Adrenal gland (tissue), 5 donors: Measurements from ENCODE around the gene PLXDC2.

Experiments
- POLR2A ChIP-seq, 2 donors: fragments of 450-650 bp; IDR thresholded peaks; one replicate each; pipeline ENCODE4 v1.6.1; 2017; ENCODE audit warnings: antibody characterized with exemption in 2 of 2, mild to moderate bottlenecking in 2 of 2, moderate library complexity in 1 of 2
- TF ChIP-seq, protein P1 (sequence below), 6 experiments: fragments of 450-650 bp in 4 of 6; fragments of 200-600 bp in 2 of 6; sonication (generic) in 1 of 6; IDR thresholded peaks; 1 replicate in 5 of 6; 2 replicates in 1 of 6; pipeline versions ENCODE4 v1.5.1 to v1.8.0; 2016 to 2021; ENCODE audit warnings: antibody characterized with exemption in 6 of 6, mild to moderate bottlenecking in 2 of 6, moderate library complexity in 1 of 6
- donor health status: DM: no; HTN: no; CAD: no.

DNA sequence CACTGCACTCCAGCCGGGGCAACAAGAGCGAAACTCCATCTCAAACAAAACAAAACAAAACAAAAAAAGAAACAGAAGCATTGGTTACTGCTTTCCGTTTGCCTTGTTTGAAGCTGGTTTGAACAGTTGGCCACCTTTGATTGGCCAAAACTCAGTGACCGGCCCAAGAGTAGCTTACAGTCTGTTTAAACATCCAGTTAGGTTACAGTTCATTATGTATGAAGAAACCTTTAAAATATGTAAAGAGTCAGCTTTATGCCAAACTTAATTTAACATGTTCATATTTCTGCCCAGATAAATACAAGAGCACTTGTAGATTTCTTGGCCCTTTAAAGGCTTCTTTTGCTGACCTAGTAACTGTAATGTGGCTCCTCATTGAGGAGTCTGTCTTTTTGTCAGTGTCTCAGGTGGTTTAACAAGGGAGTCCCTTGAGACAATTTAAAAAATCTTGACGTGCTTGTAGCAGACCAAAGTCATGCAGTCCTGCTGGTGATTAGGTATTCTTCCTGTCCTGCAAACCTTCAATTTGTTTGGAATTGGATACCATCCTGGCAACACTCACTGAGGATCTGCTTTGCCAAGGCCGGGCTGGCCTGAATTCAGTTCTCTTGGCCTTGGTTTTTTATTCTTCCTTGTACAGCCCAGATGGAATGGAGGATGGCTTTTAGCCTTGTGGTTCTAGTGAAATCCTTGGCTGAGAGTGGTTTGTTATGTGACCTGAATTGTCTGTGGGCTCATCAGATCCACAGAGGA lies 128.9 kb downstream of the PLXDC2 start:
- TF ChIP-seq, protein P1, sequence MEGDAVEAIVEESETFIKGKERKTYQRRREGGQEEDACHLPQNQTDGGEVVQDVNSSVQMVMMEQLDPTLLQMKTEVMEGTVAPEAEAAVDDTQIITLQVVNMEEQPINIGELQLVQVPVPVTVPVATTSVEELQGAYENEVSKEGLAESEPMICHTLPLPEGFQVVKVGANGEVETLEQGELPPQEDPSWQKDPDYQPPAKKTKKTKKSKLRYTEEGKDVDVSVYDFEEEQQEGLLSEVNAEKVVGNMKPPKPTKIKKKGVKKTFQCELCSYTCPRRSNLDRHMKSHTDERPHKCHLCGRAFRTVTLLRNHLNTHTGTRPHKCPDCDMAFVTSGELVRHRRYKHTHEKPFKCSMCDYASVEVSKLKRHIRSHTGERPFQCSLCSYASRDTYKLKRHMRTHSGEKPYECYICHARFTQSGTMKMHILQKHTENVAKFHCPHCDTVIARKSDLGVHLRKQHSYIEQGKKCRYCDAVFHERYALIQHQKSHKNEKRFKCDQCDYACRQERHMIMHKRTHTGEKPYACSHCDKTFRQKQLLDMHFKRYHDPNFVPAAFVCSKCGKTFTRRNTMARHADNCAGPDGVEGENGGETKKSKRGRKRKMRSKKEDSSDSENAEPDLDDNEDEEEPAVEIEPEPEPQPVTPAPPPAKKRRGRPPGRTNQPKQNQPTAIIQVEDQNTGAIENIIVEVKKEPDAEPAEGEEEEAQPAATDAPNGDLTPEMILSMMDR (IDR thresholded peaks at IDR 0.05) = no peak
- TF ChIP-seq POLR2A (IDR thresholded peaks at IDR 0.05) = no peak
